Mesenchymal stem cell (in vitro differentiated cells and primary cell): Measurements from ENCODE around the gene SSBP2.

Experiments
- DNase-seq: peaks from one replicate; pipeline ENCODE4 v3.0.0-alpha.2; 2013
- H2AFZ ChIP-seq: one replicate; pipeline ENCODE4 v1.6.1; 2013; ENCODE audit warnings: low read depth, mild to moderate bottlenecking, control low read depth, inconsistent platforms, low read length, moderate library complexity
- H2AK5ac ChIP-seq: 2 replicates; pipeline ENCODE4 v1.6.1; 2013; ENCODE audit warnings: low read length, moderate library complexity, mild to moderate bottlenecking, inconsistent platforms; ENCODE audit not compliant: severe bottlenecking
- H2BK120ac ChIP-seq: one replicate; pipeline ENCODE4 v1.6.1; 2013; ENCODE audit warnings: low read depth, mild to moderate bottlenecking, inconsistent platforms, low read length, moderate library complexity
- H2BK12ac ChIP-seq, 2 experiments: one replicate each; pipeline ENCODE4 v1.6.1; 2013; ENCODE audit warnings: inconsistent platforms in 2 of 2, low read length in 2 of 2, mild to moderate bottlenecking in 2 of 2, moderate library complexity in 2 of 2, control low read depth in 1 of 2
- H2BK15ac ChIP-seq: one replicate; pipeline ENCODE4 v1.6.1; 2013; ENCODE audit warnings: mild to moderate bottlenecking, low read depth, inconsistent platforms; ENCODE audit not compliant: poor library complexity, severe bottlenecking
- H2BK5ac ChIP-seq: 2 replicates; pipeline ENCODE4 v1.6.1; 2013; ENCODE audit warnings: low read depth, mild to moderate bottlenecking, low read length, control low read depth, inconsistent platforms; ENCODE audit not compliant: poor library complexity, severe bottlenecking
- H3K14ac ChIP-seq, 2 experiments: one replicate each; pipeline ENCODE4 v1.6.1; 2013; ENCODE audit warnings: inconsistent platforms in 2 of 2, low read length in 2 of 2, control low read depth in 1 of 2, mild to moderate bottlenecking in 1 of 2, moderate library complexity in 1 of 2
- H3K18ac ChIP-seq, 2 experiments: one replicate each; pipeline ENCODE4 v1.6.1; 2013; ENCODE audit warnings: inconsistent platforms in 2 of 2, low read length in 2 of 2, control low read depth in 1 of 2, low read depth in 1 of 2, mild to moderate bottlenecking in 1 of 2
- H3K23ac ChIP-seq, 2 experiments: one replicate each; pipeline ENCODE4 v1.6.1; 2013; ENCODE audit warnings: inconsistent platforms in 2 of 2, low read length in 2 of 2, mild to moderate bottlenecking in 2 of 2, moderate library complexity in 2 of 2, control low read depth in 1 of 2
- H3K27ac ChIP-seq: 2 replicates; pipeline ENCODE4 v1.5.1; 2013; ENCODE audit warnings: mild to moderate bottlenecking, moderate library complexity, low read length, control low read depth, inconsistent platforms; ENCODE audit not compliant: poor library complexity, severe bottlenecking
- H3K27me3 ChIP-seq, 2 experiments: 2 replicates each; pipeline versions ENCODE4 v1.6.1 to v1.7.0; 2013; ENCODE audit warnings: low read length in 2 of 2, mild to moderate bottlenecking in 2 of 2, moderate library complexity in 2 of 2, control low read depth in 1 of 2, inconsistent platforms in 1 of 2; ENCODE audit not compliant: control insufficient read depth in 1 of 2, insufficient read depth in 1 of 2
- H3K36me3 ChIP-seq, 2 experiments: 2 replicates each; pipeline versions ENCODE4 v1.6.1 to v1.7.0; 2013; ENCODE audit warnings: low read length in 2 of 2, control low read depth in 1 of 2, inconsistent platforms in 1 of 2, low read depth in 1 of 2, mild to moderate bottlenecking in 1 of 2; ENCODE audit not compliant: insufficient read depth in 2 of 2, control insufficient read depth in 1 of 2
- H3K4ac ChIP-seq, 2 experiments: one replicate each; pipeline ENCODE4 v1.6.1; 2013; ENCODE audit warnings: inconsistent platforms in 2 of 2, low read length in 2 of 2, mild to moderate bottlenecking in 2 of 2, moderate library complexity in 2 of 2, control low read depth in 1 of 2, low read depth in 1 of 2
- H3K4me1 ChIP-seq: 2 replicates; pipeline ENCODE4 v1.6.1; 2013; ENCODE audit warnings: low read depth, low read length, control low read depth; ENCODE audit not compliant: control insufficient read depth, insufficient read depth
- H3K4me2 ChIP-seq: 2 replicates; pipeline ENCODE4 v1.6.1; 2013; ENCODE audit warnings: low read length, mild to moderate bottlenecking, inconsistent platforms; ENCODE audit not compliant: poor library complexity, severe bottlenecking
- H3K4me3 ChIP-seq, 2 experiments: 2 replicates each; pipeline versions ENCODE4 v1.5.1 to v1.7.0; 2013; ENCODE audit warnings: low read length in 2 of 2, mild to moderate bottlenecking in 2 of 2, control low read depth in 1 of 2, low read depth in 1 of 2; ENCODE audit not compliant: insufficient read depth in 1 of 2
- H3K79me1 ChIP-seq: replicated peaks from 2 replicates; pipeline ENCODE4 v1.6.1; 2013; ENCODE audit warnings: mild to moderate bottlenecking, control low read depth, low read length, inconsistent platforms; ENCODE audit not compliant: poor library complexity, severe bottlenecking
- H3K9ac ChIP-seq: 2 replicates; pipeline ENCODE4 v1.7.0; 2013; ENCODE audit warnings: mild to moderate bottlenecking, low read length, moderate library complexity
- H3K9me3 ChIP-seq: 2 replicates; pipeline ENCODE4 v1.7.0; 2013; ENCODE audit warnings: mild to moderate bottlenecking, low read length; ENCODE audit not compliant: control insufficient read depth
- H4K8ac ChIP-seq: one replicate; pipeline ENCODE4 v1.6.1; 2013; ENCODE audit warnings: inconsistent platforms, mild to moderate bottlenecking, low read length, moderate library complexity
- H4K91ac ChIP-seq: one replicate; pipeline ENCODE4 v1.6.1; 2013; ENCODE audit warnings: mild to moderate bottlenecking, low read length, inconsistent platforms
- WGBS: methylation state at CpG from one replicate; pipeline ENCODE4 v1.1.7; 2013; ENCODE audit warnings: mixed read lengths; 5-methylcytosine and 5-hydroxymethylcytosine counted together

SSBP2 gene

GRCh38 chr5:81768935-81769452 lies 18.1 kb upstream of the SSBP2 start:
- Histone ChIP-seq H2AK5ac (no peak overlapping the region), H2BK5ac (no peak overlapping the region), H2BK12ac (peak overlapping the region in 1 of 2 experiments; percentile 59), H2BK15ac (no peak overlapping the region), H4K91ac (no peak overlapping the region), H3K4me2 (no peak overlapping the region), H3K4me1 (peaks cover 2% of the 10 kb centered on the region), H3K4ac (no peak overlapping the region), H3K14ac (no peak overlapping the region), H3K18ac (peak overlapping the region; percentile 53 to 55), H3K9ac (peak overlapping the region; percentile 81), H3K23ac (no peak overlapping the region), H2AFZ (no peak overlapping the region), H3K79me1 (no peaks in the 10 kb centered on the region), H4K8ac (peak overlapping the region; percentile 39), H2BK120ac (no peak overlapping the region), H3K36me3 (no peaks in the 10 kb centered on the region), H3K4me3 (no peak overlapping the region), H3K9me3 (no peaks in the 10 kb centered on the region), H3K27me3 (no peaks in the 10 kb centered on the region), H3K27ac (peak overlapping the region; percentile 83)
- DNase-seq: peak; percentile 97
- WGBS: 13% methylated on average over 2 of the region's 2 CpGs

- no peak overlapping the region for H3K14ac ChIP-seq
- H3K79me1 ChIP-seq: no peaks in the 10 kb centered on the region
- no peak overlapping the region for H2BK5ac ChIP-seq
- H3K23ac ChIP-seq: no peak overlapping the region
- no peak overlapping the region for H3K18ac ChIP-seq
- no peak overlapping the region for H2BK12ac ChIP-seq
- no peak overlapping the region for H2BK15ac ChIP-seq
- no peak overlapping the region for H2BK120ac ChIP-seq
- H3K9me3 ChIP-seq: no peaks in the 10 kb centered on the region
- H3K4me2 ChIP-seq: no peak overlapping the region
- H3K27ac ChIP-seq: no peak overlapping the region
- H4K91ac ChIP-seq: no peak overlapping the region
- peak; percentile 47 for DNase-seq
- H3K27me3 ChIP-seq: no peaks in the 10 kb centered on the region
- H3K4me1 ChIP-seq: peaks cover 2% of the 10 kb centered on the region
- no peak overlapping the region for H3K4me3 ChIP-seq
- no peak overlapping the region for H3K4ac ChIP-seq
- no peak overlapping the region for H3K9ac ChIP-seq
- H2AK5ac ChIP-seq: no peak overlapping the region
- WGBS: 27% methylated on average over 2 of the region's 2 CpGs
- no peak overlapping the region for H2AFZ ChIP-seq
- no peaks in the 10 kb centered on the region for H3K36me3 ChIP-seq
- H4K8ac ChIP-seq: no peak overlapping the region
These were observed 17.0 kb upstream of the SSBP2 start for GRCh38 chr5:81767938-81768337.

GRCh38 chr5:81767097-81767496 lies 16.2 kb upstream of the SSBP2 start:
- no peaks in the 10 kb centered on the region for H3K27me3 ChIP-seq
- no peak overlapping the region for H2BK15ac ChIP-seq
- WGBS: 80% methylated on average over 7 of the region's 8 CpGs

GRCh38 chr5:81766611-81767010 lies 15.7 kb upstream of the SSBP2 start:
- no peak overlapping the region for H3K4me2 ChIP-seq
- WGBS: 99% methylated on average over 7 of the region's 7 CpGs

More at GRCh38 chr5:81767097-81767496, 16.2 kb upstream of the SSBP2 start:
- Histone ChIP-seq H3K4ac (no peak overlapping the region), H2AK5ac (no peak overlapping the region), H3K4me2 (no peak overlapping the region), H4K8ac (peak overlapping the region; percentile 45), H3K9ac (no peak overlapping the region), H3K14ac (no peak overlapping the region), H3K4me3 (no peak overlapping the region), H2BK12ac (peak overlapping the region in 1 of 2 experiments; percentile 75), H3K23ac (no peak overlapping the region), H2BK5ac (no peak overlapping the region), H3K27ac (no peak overlapping the region), H3K36me3 (no peaks in the 10 kb centered on the region), H3K9me3 (no peaks in the 10 kb centered on the region), H3K79me1 (no peaks in the 10 kb centered on the region), H3K18ac (peak overlapping the region; percentile 28 to 91), H2AFZ (no peak overlapping the region), H2BK120ac (no peak overlapping the region), H3K4me1 (peaks cover 2% of the 10 kb centered on the region), H4K91ac (peak overlapping the region; percentile 52)
- DNase-seq: no peak

More at GRCh38 chr5:81766611-81767010, 15.7 kb upstream of the SSBP2 start:
- H2BK120ac ChIP-seq: no peak overlapping the region
- H3K79me1 ChIP-seq: no peaks in the 10 kb centered on the region
- no peak overlapping the region for H3K27ac ChIP-seq
- no peaks in the 10 kb centered on the region for H3K9me3 ChIP-seq
- no peaks in the 10 kb centered on the region for H3K36me3 ChIP-seq
- no peak overlapping the region for H2BK15ac ChIP-seq
- H3K4me1 ChIP-seq: peaks cover 2% of the 10 kb centered on the region
- no peak overlapping the region for H3K14ac ChIP-seq
- no peak for DNase-seq
- no peaks in the 10 kb centered on the region for H3K27me3 ChIP-seq
- no peak overlapping the region for H3K18ac ChIP-seq
- no peak overlapping the region for H2AFZ ChIP-seq
- H2BK5ac ChIP-seq: no peak overlapping the region
- H3K4me3 ChIP-seq: no peak overlapping the region
- H4K8ac ChIP-seq: no peak overlapping the region
- H2AK5ac ChIP-seq: no peak overlapping the region
- H2BK12ac ChIP-seq: no peak overlapping the region
- H3K4ac ChIP-seq: no peak overlapping the region
- no peak overlapping the region for H4K91ac ChIP-seq
- no peak overlapping the region for H3K9ac ChIP-seq
- no peak overlapping the region for H3K23ac ChIP-seq
